T follicular helper cell (primary cell): ENCODE measurements around the gene HOXC13.

Source experiments
- DNase-seq: peaks from one replicate; pipeline ENCODE4 v3.0.0-alpha.2; 2020; ENCODE audit warnings: low read depth

Gene HOXC13

DNA sequence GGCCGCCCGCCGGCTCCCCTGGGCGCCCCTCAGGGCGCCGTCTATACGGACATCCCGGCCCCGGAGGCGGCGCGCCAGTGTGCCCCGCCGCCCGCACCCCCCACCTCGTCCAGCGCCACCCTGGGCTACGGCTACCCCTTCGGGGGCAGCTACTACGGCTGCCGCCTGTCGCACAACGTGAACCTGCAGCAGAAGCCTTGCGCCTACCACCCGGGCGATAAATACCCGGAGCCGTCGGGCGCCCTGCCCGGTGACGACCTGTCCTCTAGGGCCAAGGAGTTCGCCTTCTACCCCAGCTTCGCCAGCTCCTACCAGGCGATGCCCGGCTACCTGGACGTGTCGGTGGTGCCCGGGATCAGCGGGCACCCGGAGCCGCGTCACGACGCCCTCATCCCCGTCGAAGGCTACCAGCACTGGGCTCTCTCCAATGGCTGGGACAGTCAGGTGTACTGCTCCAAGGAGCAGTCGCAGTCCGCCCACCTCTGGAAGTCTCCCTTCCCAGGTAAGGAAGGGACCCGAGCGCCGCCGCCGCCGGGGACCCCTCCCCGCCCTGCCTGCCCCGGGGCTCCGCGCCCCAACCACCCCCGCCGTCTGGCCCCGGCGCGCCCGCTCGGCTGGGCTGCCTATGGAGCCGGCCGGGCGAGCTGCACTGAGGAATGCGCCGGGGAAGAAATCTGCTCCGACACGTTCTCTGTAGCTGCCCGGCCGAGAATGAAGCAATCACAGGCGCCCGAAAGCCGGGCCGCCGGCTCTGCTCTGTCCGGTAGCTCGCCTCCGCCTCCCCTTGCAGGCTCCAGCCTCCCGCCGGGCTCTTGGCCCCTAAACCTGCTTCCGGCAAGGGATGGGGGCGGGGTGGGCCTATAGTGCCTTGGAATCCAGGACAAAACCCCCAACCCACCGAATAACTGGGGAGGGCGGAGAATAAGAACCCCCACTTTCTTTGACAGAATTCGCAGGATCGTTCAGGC lies 794 bp downstream of the HOXC13 start:
- no peak for DNase-seq

DNA sequence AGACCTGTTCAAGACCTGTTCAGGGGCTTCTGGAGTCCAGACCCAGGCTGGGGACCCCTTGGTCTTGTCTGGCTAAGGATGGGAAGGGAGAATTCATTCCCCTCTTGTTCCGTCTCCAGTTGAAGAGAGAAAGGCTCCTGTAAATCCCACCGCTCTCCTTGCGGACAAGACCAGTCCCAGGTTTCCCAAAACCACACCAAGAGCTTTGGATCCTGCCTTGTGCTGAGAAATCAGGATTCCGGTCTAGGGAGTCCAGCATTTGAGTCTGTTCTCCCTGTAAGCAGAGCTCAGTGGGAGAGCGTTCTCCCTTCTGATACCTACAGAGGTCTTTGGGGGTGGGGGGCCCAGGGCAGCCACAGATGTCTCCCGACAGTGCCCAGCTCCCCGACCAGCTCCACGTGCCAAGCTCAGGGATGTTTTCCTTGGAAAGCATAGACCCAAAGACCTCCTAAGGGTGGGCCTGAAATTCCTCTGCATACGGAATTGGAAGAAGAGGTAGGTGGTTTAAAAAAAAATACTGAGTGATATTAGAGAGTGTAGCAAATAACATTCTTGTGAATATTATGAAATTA lies 1.9 kb downstream of the HOXC13 start:
- no peak for DNase-seq

DNA sequence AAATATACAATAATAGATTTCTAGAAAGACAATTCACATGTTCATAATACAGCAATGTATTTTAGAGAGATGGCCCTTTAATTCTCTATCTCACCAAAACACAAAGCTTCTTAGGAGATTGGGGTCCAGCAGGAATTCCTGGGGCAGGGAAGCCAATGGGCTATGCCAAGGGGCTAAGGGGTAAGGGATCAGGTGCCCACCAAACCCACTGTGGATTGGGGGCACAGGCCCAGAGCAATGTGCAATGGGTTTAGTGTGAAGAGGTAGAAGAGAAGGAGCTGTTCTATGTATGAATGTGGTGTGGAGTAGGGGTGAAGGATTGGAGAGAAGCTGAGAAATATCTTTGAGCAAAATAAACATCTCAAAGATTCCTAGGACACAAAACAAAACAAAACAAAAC lies 2.6 kb downstream of the HOXC13 start:
- no peak for DNase-seq

DNA sequence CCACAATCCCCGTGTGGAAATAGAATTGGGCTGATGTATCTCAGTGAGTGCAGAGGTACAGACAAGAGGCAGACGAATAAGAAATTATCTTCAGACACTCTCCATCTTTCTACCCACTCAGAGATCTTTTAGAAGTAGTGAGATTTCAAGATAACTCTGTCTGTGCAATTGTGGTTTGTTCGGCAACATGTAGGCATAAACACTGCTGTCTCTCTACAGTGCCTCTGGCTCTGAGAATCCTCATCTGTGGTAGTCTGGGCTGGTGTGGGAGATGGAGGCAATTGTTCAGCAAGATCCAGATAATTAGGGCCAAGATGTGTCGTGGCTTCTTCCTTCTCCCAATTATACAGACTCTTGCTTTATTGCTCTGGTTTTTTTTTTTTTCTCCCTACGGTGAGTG lies 3.1 kb downstream of the HOXC13 start:
- DNase-seq, result no peak

DNA sequence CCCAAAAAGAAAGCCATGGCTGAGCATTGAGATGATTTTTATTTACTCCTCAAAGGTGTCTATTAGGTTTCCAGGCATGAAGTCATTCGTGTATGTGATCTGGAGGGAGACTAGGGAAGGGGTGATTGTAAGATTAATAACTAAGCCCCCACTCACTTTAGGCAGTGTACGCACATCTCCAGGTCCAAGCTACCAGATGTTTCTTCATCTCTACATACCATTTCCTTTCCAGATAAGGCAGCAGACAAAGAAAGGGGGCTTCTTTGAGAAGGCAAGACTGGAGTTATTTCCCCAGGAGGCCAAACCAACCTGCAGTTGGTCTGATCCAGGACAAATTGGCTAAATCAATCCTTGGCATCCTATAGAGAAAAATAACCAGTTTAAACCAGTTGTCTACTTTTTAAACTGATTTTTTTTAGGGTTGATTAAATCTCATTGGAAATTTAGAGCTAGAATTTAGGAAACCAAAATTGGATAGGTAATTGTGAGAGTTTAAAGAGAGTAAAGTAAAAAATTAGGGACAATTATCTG lies 3.9 kb downstream of the HOXC13 start:
- DNase-seq, result no peak

- DNase-seq, result no peak
Observed at GRCh38 chr12:53944209-53944608, 5.6 kb downstream of the HOXC13 start.

DNA sequence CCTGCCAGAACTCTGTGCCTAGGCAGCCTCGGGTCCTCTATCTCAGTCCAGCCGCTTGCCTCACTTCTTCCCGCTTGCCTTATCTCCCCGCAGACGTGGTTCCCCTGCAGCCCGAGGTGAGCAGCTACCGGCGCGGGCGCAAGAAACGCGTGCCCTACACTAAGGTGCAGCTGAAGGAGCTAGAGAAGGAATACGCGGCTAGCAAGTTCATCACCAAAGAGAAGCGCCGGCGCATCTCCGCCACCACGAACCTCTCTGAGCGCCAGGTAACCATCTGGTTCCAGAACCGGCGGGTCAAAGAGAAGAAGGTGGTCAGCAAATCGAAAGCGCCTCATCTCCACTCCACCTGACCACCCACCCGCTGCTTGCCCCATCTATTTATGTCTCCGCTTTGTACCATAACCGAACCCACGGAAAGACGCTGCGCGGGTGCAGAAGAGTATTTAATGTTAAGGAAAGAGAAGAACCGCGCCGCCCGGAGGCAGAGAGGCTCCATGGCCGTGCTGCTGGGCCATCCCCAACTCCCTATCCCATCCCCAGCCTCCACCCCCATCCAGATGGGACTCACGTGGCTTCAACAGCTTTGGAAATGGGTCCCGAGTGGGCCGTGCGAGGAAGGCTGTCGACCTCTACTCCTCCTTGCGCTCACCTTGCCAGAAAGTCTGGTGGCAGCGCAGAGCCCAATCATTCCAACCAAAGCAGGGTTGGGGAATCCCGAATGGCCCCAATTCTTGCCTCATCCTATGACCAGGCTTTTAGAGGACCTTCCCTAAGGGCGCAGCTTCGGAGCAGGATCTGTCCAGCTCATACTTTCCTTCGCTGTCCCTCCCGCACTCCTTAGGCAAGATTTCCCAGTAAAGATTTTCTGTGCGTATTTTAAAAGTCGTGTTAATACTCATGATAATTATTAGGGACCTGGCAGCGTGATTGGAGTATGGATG lies 6.5 kb downstream of the HOXC13 start:
- DNase-seq, result no peak

- DNase-seq, result no peak
Observed at GRCh38 chr12:53947743-53948142, 9.1 kb downstream of the HOXC13 start.

GRCh38 chr12:53948650-53949593 lies 10.3 kb downstream of the HOXC13 start:
- no peak for DNase-seq

DNA sequence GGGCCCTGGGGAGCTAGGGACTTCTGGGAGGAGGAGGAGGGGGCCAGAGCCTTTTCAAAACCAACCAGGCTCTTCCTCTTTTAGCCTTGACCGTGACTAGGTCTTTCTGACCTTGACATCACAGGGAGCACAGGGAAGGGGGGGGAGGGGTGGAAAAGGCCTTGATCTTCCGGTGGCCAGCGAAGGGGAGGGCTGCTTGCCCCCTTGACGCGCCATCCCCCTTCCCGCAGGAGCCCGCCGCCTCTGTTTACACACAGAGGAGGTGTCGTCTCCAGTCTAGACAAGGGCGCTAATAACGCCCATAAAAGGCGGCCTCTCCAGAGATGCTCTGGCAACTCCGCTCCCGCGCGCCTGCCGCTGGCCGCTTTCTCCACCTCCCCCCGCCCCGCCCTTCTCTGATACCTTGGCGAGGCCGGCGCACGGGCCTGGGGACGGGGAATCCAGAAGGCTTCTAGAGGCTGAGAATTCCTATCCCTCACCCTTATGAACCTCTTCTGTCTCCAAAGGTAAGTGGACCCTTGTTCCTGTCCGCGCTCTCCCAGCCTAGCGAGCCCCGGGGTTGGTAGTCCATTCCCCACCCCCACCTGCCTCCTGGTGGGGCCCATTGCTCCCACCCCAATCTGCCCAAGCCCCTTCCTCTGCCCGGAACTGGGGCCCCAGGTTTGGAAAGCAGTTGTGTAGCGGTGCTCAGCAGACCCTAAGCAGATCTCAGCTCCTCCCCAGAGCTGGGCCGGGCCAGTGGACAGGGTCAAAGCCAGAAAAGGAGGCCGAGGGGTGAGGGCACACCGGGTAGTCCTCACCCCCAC lies 11.2 kb downstream of the HOXC13 start:
- DNase-seq, result no peak

GRCh38 chr12:53950437-53950773 lies 11.8 kb downstream of the HOXC13 start:
- DNase-seq, result no peak

DNA sequence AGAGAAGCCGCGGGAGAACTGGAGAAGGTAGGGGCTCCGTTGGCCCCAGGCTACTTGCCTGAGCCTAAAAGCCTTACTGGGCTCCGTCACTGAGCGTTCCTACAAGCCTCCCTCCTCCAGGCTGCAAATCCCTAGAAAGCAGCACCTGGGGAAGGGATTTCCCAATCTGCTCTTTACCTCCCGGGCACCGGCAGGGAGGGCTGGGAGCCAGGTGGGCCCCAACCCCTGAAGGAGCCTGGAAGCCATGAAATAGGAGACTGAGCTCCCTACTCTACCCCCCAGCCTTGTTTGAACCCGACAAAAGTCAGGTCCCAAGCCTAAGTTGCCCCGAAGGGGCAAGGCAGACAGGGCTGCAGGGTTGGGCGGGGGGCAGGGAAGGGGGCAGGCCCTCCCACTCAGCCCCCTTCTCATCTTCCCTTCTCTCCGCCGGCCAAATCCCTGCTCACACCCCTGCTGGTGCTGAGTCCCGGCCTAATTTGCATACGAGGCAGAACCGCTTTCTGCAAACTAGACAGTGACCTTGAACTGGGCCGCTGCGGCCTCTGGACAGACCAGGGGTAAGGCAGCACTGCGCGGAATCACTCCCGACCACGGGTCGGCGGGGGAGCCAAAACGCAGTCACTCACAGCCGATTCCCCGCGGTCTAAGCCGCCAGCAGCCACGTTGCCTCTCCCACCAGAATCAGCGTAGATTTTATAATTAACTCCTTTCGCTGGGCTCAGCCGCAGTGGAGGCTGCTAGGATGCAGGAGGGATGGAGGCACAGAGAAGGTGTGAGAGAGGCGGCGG lies 12.4 kb downstream of the HOXC13 start:
- no peak for DNase-seq

DNA sequence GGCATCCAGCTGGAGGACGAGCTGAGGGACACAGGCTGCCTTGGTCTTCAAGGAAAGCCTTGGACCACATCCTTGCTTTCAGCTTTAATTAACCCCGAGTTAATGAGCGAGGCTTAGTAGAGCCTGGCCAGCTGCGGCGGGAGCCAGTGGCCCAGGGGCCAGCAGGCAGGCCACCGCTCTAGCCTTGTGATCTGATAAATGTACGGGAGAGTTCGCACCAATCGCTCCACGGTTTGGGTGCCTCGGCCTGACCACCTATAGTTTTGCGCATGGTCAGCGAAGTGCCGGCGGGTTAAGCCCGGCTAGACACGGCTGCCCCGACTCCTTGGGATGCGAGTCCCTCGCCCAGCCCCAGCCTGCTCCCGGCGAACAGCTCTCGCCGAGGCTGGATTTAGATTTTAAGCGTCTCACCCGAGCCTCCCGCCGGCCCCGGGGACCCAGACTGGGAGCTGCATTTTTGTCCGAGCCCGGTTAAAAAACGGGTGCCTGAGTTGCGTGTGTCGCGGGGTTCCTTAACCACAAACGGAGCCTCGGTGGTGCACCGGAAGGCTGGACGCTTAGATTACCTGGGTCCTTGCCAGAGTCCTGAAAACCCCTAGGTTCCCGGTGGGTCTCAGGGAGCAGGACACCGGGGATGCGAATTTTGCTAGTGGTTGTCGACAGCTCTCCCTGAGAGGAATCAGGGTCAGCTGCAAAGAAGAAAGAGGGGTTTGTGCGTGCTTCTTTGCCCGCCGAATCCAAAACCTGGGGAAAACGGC lies 13.1 kb downstream of the HOXC13 start:
- DNase-seq, result no peak

DNA sequence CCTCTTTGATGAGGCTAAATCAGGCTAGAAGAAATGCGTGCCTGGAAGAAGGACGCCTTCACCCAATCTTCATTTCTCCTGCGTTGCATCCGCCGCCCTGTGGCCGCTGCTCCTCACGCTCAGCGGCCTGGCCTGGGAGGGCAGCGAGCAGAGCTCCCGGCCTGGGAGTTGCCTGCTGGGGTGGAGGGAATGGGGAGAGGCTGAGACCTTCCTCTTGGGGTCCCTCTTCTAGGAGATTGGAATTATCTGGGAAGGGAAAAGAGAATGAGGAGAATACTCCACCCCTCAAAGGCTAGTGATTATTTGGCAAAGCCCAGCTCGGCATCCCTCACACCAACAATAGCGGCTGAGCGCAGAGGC lies 13.7 kb downstream of the HOXC13 start:
- no peak for DNase-seq

DNA sequence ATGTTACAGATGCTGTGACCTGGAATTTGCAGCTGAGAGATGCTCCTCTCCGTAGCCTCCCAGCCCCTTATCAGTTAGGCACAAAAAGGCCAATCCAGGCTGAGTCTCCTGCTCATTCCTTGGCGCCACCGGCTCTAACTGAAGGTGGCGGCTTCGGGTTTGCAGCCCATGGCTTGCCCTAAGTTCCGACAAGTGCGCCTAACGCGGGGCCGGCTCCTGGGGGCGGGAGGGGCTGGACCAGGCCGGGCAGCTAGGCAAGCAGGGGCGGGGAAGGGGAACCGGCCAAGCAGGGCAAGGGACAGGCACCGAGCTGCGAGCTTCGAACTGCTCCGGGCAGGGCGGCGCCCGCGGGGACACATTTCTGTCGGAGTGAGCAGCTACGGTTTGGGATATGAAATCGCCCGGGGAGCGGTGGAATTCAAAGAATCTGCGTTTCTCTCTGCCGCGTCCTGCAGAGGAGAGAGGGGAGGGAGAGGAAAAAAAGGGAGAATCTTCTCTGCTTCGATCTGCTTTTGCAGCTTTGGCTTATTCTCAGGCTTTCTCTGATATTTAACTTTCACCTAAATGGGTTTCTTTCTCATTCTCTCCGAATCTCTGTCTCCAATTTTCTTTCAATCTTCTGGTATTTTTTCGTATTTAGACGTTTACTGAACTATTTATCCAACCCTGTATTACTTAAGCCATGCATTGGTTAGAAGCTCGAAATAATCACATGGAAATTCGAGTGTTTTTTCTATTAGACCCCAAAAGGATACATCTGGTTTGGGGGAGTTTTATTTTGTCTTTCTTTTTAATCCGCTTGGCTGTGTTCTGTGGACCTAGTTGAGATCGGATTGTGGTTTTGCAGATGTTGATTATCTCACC lies 14.5 kb downstream of the HOXC13 start:
- DNase-seq, result no peak

- no peak for DNase-seq
Observed at GRCh38 chr12:53953831-53954693, 15.4 kb downstream of the HOXC13 start.

GRCh38 chr12:53954694-53955035 lies 16.0 kb downstream of the HOXC13 start, which contains the start of gene HOXC12:
Gene HOXC12, plus strand, starts transcription at chr12:53954903. Its CDS starts 27 bp downstream, at chr12:53954930.
- no peak for DNase-seq
